H1 (cell line): ENCODE data around the gene FGD4. TPM values are rescaled to one million over a fixed set of nuclear protein-coding genes. Genes with fewer than 3 reads are reported as not detected.

Experiments
- BACH1 ChIP-seq: IDR thresholded peaks from 2 replicates; pipeline ENCODE4 v1.6.1; 2012; ENCODE audit warnings: low read length, improper control_type of control experiment
- NANOG ChIP-seq: IDR thresholded peaks from 2 replicates; pipeline ENCODE4 v1.6.1; 2011; ENCODE audit warnings: low read length, low read depth, mild to moderate bottlenecking, inconsistent platforms; ENCODE audit not compliant: insufficient read depth, poor library complexity, severe bottlenecking
- RFX5 ChIP-seq: IDR thresholded peaks from 2 replicates; pipeline ENCODE4 v1.6.1; 2011; ENCODE audit warnings: low read depth, low read length, improper control_type of control experiment, borderline replicate concordance
- polyA plus RNA-seq, 7 experiments: library from polyadenylated mRNA; depleted of rRNA in 3 of 7; stranded (reverse) in 5 of 7; unstranded in 2 of 7; fragments of >200 nt in 5 of 7; fragments of 200-250 nt in 2 of 7; gene quantifications; 1 replicate in 5 of 7; 2 replicates in 1 of 7; 4 replicates in 1 of 7; pipeline versions ENCODE4 v1.2.1 to v1.2.3, GENCODE V29; 2011 to 2013; ENCODE audit warnings: missing spikeins in 2 of 7, mixed read lengths in 2 of 7
- total RNA-seq: library from RNA; stranded (reverse); fragmentation: NEBNext Ultra II Directional; extraction: Animal tissue kit (Norgen Biotek cat#: 25700); gene quantifications from 2 replicates; pipeline ENCODE4 v1.2.1, GENCODE V29; 2021

Gene FGD4
- total and polyA plus RNA-seq, 2 of the 8 experiments (the other 6 are each of a cell fraction or from before 2014, with no cell fraction given): 8.5 to 48.2 TPM

- TF ChIP-seq NANOG (no peak), RFX5 (no peak), BACH1 (no peak)
Measured at GRCh38 chr12:32483499-32483898, 84.1 kb downstream of the FGD4 start (continued).
